Suprapubic skin (tissue), 4 donors: ENCODE measurements around the gene PREX1. TPM values are rescaled to one million over a fixed set of nuclear protein-coding genes. Genes with fewer than 3 reads are reported as not detected.

Experiments used
- DNase-seq, 2 donors: peaks; one replicate each; pipeline ENCODE4 v3.0.0-alpha.2; 2019; ENCODE audit warnings: low spot score in 2 of 2
- H3K27ac ChIP-seq: fragments of 200-600 bp; sonication (generic); one replicate; pipeline ENCODE4 v1.5.1; 2019
- H3K27me3 ChIP-seq: fragments of 200-600 bp; sonication (generic); one replicate; pipeline ENCODE4 v1.5.1; 2019
- H3K36me3 ChIP-seq: fragments of 200-600 bp; sonication (generic); one replicate; pipeline ENCODE4 v1.5.1; 2019
- H3K4me1 ChIP-seq: fragments of 200-600 bp; sonication (generic); one replicate; pipeline ENCODE4 v1.5.1; 2019
- H3K4me3 ChIP-seq: fragments of 200-600 bp; sonication (generic); one replicate; pipeline ENCODE4 v1.5.1; 2019; ENCODE audit warnings: mild to moderate bottlenecking
- H3K9me3 ChIP-seq: fragments of 200-600 bp; sonication (generic); one replicate; pipeline ENCODE4 v1.5.1; 2019
- EP300 ChIP-seq: sonication (generic); formaldehyde crosslinking; IDR thresholded peaks from one replicate; pipeline ENCODE4 v1.6.1; 2017; ENCODE audit warnings: antibody characterized with exemption
- POLR2A ChIP-seq, 2 donors: fragments of 450-650 bp; IDR thresholded peaks; one replicate each; pipeline ENCODE4 v1.6.1; 2017; ENCODE audit warnings: antibody characterized with exemption in 2 of 2, mild to moderate bottlenecking in 2 of 2, moderate library complexity in 2 of 2
- POLR2AphosphoS5 ChIP-seq, 3 donors: sonication (generic); formaldehyde crosslinking; IDR thresholded peaks; one replicate each; pipeline ENCODE4 v1.6.1; 2017; ENCODE audit warnings: antibody characterized with exemption in 3 of 3
- WGBS: methylation state at CpG from one replicate; pipeline ENCODE4 v1.1.5; 2018; 5-methylcytosine and 5-hydroxymethylcytosine counted together
- total RNA-seq, 4 donors: library from RNA; depleted of rRNA; stranded (reverse); fragments of >200 nt; gene quantifications; one replicate each; pipeline ENCODE4 v1.1.0, GENCODE V29; 2016
- TF ChIP-seq, protein P1 (sequence below), 2 donors: fragments of 200-600 bp in 1 of 2; fragments of 450-650 bp in 1 of 2; sonication (generic) in 1 of 2; IDR thresholded peaks; one replicate each; pipeline ENCODE4 v1.5.1; 2016 to 2019; ENCODE audit warnings: antibody characterized with exemption in 2 of 2, mild to moderate bottlenecking in 1 of 2, moderate library complexity in 1 of 2

Gene PREX1
- total RNA-seq, 4 donors from 2014 or later: 4.7 to 15.1 (median 10.2) TPM

DNA sequence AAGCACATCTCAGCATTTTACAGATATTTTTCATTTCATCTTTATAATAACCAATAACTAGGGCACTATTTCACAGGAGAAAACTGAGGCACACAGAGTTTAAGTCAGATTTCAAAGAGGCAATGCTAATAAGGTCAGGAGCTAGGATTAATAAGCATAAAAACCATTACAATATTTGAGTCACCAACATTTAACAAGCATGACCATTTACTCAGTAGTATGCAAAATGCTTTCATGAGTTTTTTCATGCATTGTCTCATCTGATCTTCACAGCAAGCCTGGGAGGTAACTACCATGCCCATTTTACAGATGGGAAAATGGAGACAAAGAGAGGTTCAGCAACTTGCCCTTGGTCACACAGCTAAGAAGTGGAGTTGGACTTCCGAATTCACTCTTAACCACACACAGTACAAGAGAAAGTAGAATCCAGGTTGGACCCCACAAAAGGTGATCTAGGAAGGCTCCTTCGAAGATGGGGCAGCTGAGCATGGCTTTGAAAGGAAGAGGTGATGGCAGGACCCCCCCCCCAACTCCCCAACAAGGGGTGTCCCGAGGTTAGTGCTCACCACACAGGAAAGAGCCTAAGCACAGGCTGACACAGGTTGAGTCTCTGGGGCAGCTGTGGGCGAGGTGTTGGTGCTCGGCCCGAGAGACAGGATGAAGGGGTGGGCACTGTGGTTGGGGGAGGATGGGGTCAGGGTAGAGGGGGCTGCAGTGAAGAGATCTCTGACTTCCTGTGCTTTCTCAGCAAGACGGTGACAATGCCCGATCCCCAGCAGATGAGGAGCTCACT, 108.8 kb downstream of the PREX1 start:
- Histone ChIP-seq H3K4me3 (no peak overlapping the region), H3K9me3 (no peaks in the 10 kb centered on the region), H3K27me3 (no peaks in the 10 kb centered on the region), H3K27ac (no peak overlapping the region), H3K4me1 (peaks cover 18% of the 10 kb centered on the region), H3K36me3 (no peaks in the 10 kb centered on the region)
- TF ChIP-seq POLR2AphosphoS5 (IDR thresholded peaks at IDR 0.05) (no peak), POLR2A (IDR thresholded peaks at IDR 0.05) (no peak), EP300 (no peak)
- TF ChIP-seq, protein P1, sequence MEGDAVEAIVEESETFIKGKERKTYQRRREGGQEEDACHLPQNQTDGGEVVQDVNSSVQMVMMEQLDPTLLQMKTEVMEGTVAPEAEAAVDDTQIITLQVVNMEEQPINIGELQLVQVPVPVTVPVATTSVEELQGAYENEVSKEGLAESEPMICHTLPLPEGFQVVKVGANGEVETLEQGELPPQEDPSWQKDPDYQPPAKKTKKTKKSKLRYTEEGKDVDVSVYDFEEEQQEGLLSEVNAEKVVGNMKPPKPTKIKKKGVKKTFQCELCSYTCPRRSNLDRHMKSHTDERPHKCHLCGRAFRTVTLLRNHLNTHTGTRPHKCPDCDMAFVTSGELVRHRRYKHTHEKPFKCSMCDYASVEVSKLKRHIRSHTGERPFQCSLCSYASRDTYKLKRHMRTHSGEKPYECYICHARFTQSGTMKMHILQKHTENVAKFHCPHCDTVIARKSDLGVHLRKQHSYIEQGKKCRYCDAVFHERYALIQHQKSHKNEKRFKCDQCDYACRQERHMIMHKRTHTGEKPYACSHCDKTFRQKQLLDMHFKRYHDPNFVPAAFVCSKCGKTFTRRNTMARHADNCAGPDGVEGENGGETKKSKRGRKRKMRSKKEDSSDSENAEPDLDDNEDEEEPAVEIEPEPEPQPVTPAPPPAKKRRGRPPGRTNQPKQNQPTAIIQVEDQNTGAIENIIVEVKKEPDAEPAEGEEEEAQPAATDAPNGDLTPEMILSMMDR (IDR thresholded peaks at IDR 0.05): no peak
- DNase-seq: no peak
- WGBS: 71% methylated on average over 8 of the region's 8 CpGs

DNA sequence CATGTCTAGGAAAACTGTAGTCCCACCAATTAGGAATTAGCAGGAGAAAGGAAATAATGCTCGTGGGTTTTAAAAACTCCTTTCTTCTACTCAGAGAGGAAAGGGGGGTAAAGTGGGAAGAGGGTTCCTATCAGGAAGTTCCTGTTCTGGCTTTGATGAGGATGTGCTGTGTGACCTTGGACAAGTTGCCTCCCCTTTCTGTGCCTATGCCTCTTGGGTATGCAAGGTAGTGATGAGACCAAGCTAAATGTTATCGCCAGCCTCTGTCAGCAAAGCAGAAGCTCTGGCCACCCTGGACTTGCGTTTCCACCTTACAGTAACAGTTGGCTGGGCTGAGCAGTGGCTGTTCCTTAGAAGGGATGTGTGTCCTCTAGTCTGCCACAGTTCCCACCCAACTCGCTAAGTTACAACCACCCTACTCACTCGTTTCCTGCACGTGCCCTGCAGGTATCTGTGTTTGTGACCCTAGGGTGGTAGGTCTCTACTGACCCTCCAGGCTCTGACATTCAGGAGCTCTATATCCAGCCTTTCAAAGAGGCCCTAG, 110.0 kb downstream of the PREX1 start:
- Histone ChIP-seq H3K27ac (no peak overlapping the region), H3K4me3 (no peak overlapping the region), H3K4me1 (peaks cover 9% of the 10 kb centered on the region), H3K27me3 (no peaks in the 10 kb centered on the region), H3K9me3 (no peaks in the 10 kb centered on the region), H3K36me3 (no peaks in the 10 kb centered on the region)
- no peak for DNase-seq
- TF ChIP-seq POLR2A (IDR thresholded peaks at IDR 0.05): no peak
- TF ChIP-seq EP300: no peak
- TF ChIP-seq, protein P1 (IDR thresholded peaks at IDR 0.05): no peak
- TF ChIP-seq POLR2AphosphoS5 (IDR thresholded peaks at IDR 0.05): no peak
- 65% methylated on average over 6 of the region's 6 CpGs for WGBS

DNA sequence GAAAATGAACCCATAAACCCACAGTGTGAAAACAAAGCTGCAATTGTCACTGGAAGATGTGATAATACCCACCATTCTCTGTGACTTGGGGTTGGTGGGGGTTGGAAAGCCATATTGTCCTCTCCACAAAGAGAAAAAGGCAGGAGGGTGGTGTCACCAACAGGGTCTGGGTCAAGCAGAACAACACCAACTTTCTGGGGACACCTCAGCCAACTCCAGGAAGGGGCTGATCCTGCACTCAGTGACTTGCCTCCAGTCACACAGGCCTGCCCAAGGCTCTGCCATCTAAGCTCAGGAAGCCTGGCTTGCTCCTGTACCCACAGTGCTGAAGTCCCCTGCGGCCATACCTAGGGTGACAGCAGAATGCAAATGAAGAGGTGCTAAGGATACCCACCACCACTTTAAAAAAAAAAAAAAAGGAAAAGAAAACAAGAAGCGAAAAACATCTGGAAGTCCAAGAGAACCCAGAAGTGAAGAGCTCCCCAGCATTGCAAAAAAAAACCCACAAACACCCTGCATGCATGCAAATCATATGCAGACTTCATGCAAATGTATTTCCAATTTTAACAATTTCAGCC, 110.6 kb downstream of the PREX1 start:
- H3K4me3 ChIP-seq: no peak overlapping the region

DNA sequence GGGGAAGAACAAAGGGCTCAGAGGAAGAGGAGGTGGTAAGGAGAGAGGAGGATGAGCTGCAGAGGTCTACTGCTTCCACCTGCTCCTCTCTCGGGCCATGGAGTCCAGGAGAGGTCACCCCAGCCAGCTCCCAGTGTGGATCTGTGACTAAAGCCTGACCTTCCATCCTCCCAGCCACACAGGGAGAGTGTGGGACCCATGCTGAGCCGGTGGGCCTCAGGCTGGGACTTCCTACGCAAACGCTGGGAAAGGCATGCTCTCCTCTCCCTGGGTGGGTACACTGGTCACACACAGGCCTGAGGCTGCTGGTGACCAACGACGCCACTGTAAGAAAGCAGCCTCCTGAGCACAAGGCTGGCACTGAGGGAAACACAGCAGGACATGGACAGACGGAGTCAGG, 111.3 kb downstream of the PREX1 start:
- 91% methylated on average over 7 of the region's 7 CpGs for WGBS
- H3K27ac ChIP-seq: no peak overlapping the region
- TF ChIP-seq POLR2A (IDR thresholded peaks at IDR 0.05) (no peak), EP300 (no peak), POLR2AphosphoS5 (IDR thresholded peaks at IDR 0.05) (no peak)
- TF ChIP-seq, protein P1 (IDR thresholded peaks at IDR 0.05): no peak
- no peaks in the 10 kb centered on the region for H3K27me3 ChIP-seq
- peaks cover 3% of the 10 kb centered on the region for H3K4me1 ChIP-seq
- H3K36me3 ChIP-seq: no peaks in the 10 kb centered on the region
- no peaks in the 10 kb centered on the region for H3K9me3 ChIP-seq
- no peak overlapping the region for H3K4me3 ChIP-seq
- DNase-seq: no peak

More for the DNA sequence above, 110.6 kb downstream of the PREX1 start:
- WGBS: 78% methylated on average over 2 of the region's 2 CpGs
- no peaks in the 10 kb centered on the region for H3K36me3 ChIP-seq
- DNase-seq: no peak
- no peak overlapping the region for H3K27ac ChIP-seq
- no peaks in the 10 kb centered on the region for H3K9me3 ChIP-seq
- no peak for TF ChIP-seq POLR2A (IDR thresholded peaks at IDR 0.05)
- TF ChIP-seq EP300: no peak
- TF ChIP-seq POLR2AphosphoS5 (IDR thresholded peaks at IDR 0.05): no peak
- TF ChIP-seq, protein P1 (IDR thresholded peaks at IDR 0.05): no peak
- H3K27me3 ChIP-seq: no peaks in the 10 kb centered on the region
- H3K4me1 ChIP-seq: peaks cover 3% of the 10 kb centered on the region

DNA sequence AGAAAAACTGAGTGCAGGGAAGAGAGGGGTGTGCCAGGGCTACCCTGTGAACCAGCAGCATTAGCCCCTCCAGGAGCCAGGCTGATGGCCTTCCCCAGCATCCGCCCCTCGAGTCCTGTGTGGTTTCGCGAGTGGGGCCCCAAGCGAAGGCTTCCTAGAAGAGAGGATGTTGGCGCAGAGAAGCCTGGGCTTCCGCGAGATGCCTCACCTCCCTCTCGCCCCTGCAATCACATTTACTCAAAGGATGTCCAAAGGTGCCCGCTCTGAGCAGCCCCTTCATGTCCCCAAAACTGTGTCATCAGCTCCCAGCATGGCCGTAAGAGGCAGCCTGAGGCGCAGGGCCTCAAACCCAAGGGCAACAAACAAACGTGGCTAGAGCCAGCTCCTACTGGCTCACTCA, 111.7 kb downstream of the PREX1 start:
- Histone ChIP-seq H3K36me3 (no peaks in the 10 kb centered on the region), H3K4me3 (no peak overlapping the region), H3K27me3 (no peaks in the 10 kb centered on the region), H3K4me1 (peaks cover 3% of the 10 kb centered on the region), H3K27ac (no peak overlapping the region), H3K9me3 (no peaks in the 10 kb centered on the region)
- 74% methylated on average over 11 of the region's 13 CpGs for WGBS
- DNase-seq: no peak
- TF ChIP-seq EP300 (no peak), POLR2AphosphoS5 (IDR thresholded peaks at IDR 0.05) (no peak)
